Cardiac septum (tissue), 1 donor: ENCODE measurements around the gene EXD1. TPM values are rescaled to one million over a fixed set of nuclear protein-coding genes. Genes with fewer than 3 reads are reported as not detected.

ENCODE experiments used
- DNase-seq: peaks from one replicate; pipeline ENCODE4 v3.0.0-alpha.2; 2020; ENCODE audit warnings: low spot score
- intact Hi-C: fragments of 100-400 bp; cut with DNase I; formaldehyde crosslinking; loops from one replicate; pipeline ENCODE4 v1.14.0; 2022
- total RNA-seq: library from RNA; stranded (reverse); fragmentation: NEBNext Ultra II Directional; extraction: Animal tissue kit (Norgen Biotek cat#: 25700); gene quantifications from one replicate; pipeline ENCODE4 v1.2.1, GENCODE V29; 2021
- donor health status: DM: no; HTN: no; CAD: no.

EXD1 gene
- total RNA-seq, 1 donor from 2014 or later, result not detected

DNA sequence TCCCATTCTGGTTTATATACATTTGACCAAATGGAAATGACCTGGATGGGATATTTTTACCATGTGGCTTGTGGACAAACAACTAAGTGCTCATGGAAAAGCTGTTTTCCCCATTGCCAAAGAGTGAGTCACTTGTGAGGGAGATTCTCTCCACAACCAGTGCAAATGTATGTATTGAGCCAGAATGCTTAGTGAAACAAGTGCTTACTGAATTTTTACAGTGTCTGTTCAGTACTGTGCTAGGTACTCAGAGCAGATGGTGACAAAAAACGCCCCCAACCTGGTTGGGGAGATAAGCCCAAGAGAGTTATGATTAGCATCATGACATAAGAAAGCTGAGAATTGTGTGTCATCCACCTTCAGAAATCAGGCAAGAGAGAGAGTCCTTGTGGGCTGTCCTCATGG lies 2.8 kb upstream of the EXD1 start:
- no peak for DNase-seq
- intact Hi-C loops, result no loop called here

GRCh38 chr15:41231422-41232226 lies 1.1 kb upstream of the EXD1 start:
- intact Hi-C loops, result loop anchor here (1.0 to 2.0 kb wide), 2 partner anchors 52 to 115 kb away; partner anchors contain the start of gene INO80

GRCh38 chr15:41230345-41230649 lies 260 bp downstream of the EXD1 start:
- DNase-seq, result no peak
- intact Hi-C loops, result loop anchor here (2.0 kb wide), 1 partner anchor 113 kb away; the partner anchor contains the start of gene INO80

More at GRCh38 chr15:41231422-41232226, 1.1 kb upstream of the EXD1 start:
- no peak for DNase-seq

DNA sequence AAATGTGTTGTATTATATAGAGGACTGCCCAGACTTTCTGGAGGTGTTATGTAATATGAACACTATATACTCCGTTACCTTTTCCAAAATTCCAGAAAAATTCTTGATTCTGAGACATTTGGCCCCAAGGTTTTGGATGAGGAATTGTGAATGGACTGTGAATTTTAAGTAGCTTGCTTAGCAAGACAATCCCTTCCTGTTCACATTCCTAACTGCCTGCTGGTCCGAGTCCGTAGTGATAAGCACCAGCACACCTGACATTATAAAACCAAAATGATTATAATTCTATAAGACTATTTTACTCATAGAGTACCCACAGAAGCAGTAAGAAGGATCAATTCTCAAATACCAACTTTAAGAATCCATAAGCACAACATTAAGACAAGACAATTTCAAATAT lies 11.2 kb downstream of the EXD1 start:
- intact Hi-C loops, result no loop called here
- no peak for DNase-seq

- DNase-seq, result no peak
- intact Hi-C loops, result no loop called here
Measured at GRCh38 chr15:41218851-41219250, 11.7 kb downstream of the EXD1 start.

DNA sequence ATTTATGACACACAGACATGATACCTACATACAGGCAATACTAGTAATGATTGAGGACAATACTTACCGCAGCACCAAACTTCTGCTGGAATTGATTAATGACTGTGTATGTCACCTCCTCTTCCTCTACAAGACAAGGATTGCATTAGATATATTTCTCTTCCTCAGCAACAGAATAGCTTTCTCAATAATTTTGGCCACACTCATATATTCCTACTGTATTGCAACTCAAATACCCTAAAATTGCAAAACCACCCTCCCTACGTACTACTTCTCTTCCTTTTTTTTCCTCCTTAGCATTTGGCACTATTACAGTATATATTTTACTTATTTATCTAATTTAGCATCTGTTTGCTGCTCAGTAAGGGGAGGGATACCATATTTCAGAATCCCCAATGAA lies 14.8 kb downstream of the EXD1 start:
- DNase-seq, result no peak
- intact Hi-C loops, result no loop called here

DNA sequence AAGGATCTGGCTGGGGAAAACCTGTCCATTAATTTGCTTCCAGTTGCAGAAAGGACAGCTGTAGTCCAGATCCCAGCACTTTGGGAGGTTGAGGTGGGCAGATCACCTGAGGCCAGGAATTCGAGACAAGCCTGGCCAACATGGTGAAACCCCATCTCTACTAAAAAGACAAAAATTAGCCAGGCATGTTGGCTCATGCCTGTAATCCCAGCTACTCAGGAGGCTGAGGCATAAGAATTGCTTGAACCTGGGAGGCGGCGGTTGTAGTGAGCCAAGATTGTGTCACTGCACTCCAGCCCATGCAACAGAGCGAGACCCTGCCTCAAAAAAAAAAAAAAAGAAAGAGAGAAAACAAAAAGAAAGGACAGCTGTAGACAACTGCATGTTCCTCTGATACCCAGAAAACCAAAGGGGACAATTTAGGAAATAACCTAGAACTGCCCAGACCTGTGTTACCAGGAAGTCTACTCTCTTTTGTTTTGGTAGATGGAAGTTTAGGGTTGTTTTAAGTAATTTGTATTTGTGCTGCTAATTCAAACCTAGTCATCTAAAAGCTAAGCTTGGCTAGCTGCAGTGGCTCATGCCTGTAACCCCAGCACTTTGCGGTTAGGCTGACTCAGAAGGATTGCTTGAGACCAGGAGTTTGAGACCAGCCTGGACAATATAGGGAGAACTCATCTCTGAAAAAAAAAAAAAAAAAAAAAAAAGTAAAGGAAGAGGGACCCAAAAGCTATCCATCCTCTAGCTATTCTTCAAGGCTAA lies 22.7 kb downstream of the EXD1 start:
- DNase-seq, result no peak
- intact Hi-C loops, result no loop called here

DNA sequence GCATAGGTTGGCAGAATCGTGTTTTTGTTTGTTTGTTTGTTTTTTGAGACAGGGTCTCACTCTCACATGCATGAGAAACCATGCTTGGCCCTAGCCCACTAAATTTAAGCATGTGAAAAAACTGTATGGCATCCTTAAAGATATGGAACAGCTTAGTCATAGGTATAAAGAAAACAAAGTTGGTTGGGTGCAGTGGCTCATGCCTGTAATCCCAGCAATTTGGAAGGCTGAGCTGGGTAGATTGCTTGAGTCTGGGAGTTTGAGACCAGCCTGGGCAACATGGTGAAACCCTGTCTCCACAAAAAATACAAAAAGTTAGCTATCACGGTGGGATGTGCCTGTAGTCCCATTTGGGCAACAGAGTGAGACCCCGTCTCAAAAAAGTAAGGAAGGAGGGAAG lies 25.2 kb downstream of the EXD1 start:
- DNase-seq, result no peak

GRCh38 chr15:41203395-41203794 lies 27.2 kb downstream of the EXD1 start:
- intact Hi-C loops, result no loop called here
- DNase-seq, result no peak

More for the DNA sequence above, 25.2 kb downstream of the EXD1 start:
- intact Hi-C loops, result no loop called here

- no peak for DNase-seq
- intact Hi-C loops, result no loop called here
Measured at GRCh38 chr15:41199470-41199869, 31.1 kb downstream of the EXD1 start.

DNA sequence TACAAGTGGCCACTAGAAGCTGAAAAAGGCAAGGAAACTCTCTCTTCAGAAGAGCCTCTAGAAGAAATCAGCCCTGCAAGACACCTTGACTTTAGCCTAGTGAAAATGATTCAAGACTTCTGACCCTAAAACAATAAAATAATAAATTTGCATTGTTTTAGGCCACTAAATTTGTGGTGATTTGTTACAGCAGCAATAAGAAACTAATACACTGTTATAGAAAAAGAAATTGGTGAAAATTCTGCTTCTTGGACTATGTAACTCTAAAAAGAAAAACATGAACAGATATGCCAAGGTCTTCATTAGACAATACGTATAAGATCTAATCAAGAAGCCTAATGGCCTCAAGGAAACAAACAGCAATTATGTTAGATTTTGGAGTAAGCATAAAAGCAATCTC lies 36.1 kb downstream of the EXD1 start:
- DNase-seq, result no peak
- intact Hi-C loops, result no loop called here

DNA sequence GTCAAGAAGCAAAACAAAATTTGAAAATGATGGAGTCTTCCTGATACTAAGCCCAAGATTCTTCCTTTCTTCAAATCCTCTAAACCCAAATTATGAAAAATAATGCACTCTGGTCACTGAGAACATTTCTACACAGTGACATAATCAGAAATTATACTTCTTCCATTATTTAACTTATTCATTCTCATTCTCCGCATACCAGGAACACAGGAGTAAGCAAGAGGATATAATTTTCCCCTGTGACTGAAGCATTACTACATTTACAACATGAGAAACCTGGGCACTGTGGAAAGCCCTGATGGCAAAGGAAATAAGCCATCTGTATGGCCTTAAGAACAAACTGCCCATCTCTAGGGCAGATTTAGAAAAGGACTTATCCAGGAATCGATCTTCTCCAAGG lies 47.0 kb downstream of the EXD1 start:
- intact Hi-C loops, result loop anchor here (5.0 to 10.0 kb wide), 2 partner anchors 276 to 329 kb away; no protein-coding TSS in a partner anchor
- no peak for DNase-seq

DNA sequence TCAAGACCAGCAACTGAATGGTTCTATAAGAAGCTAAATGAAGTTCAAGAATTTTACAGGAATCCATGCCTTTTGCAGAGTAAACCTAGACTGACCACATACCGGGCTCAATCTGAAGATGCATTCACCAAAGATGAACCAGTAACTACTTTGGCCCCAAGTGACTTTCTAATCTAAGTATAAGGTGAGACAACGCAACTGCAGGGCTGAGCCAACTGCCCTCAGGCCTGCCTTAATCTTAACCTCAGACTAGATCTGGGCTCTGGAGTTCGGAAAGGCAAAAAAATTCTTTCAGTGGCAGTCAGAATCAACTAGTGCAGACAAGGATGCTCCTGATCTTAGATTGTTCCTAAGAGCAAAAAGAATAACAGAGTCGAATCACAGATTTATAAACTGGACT lies 48.3 kb downstream of the EXD1 start:
- no peak for DNase-seq
- intact Hi-C loops, result loop anchor here (5.0 to 10.0 kb wide), 2 partner anchors 275 to 327 kb away; no protein-coding TSS in a partner anchor

GRCh38 chr15:41180206-41180789 lies 50.3 kb downstream of the EXD1 start:
- no peak for DNase-seq
- intact Hi-C loops, result loop anchor here (5.0 to 10.0 kb wide), 2 partner anchors 273 to 325 kb away; no protein-coding TSS in a partner anchor

DNA sequence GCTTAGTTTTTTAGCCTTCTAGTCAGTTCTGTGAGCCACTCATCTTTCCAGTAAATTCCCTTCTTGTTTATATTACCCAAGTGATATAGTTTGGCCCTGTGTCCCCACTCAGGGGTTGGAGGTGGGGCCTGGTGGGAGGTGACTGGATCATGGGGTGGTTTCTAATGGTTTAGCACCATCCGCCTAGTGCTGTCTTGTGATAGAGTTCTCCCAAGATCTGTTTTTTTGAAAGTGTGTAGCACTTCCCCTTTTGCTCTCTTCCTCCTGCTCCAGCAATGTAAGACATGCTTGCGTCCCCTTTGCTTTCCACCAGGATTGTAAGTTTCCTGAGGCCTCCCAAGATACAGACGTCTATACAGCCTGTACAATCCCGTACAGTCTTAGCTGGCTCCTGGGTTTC lies 60.8 kb downstream of the EXD1 start:
- DNase-seq, result no peak
- intact Hi-C loops, result no loop called here

DNA sequence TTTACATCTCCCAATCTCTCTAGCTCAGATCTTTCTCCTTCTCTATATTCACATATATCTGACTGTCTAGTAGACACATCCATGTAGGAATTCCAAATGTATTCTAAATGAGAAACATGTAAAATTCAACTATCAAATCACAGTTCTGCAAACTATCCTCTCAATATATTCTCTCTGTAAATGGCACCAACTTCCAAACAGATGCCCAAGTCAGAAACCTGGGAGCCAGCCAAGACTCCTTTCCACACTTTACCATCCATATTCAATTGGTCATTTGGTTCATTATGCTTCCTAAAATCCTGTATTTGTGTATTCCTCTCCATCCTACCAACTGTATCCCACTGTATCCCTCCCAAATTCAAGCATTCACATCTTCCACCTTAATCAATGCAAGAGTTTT lies 61.5 kb downstream of the EXD1 start:
- no peak for DNase-seq
- intact Hi-C loops, result no loop called here

DNA sequence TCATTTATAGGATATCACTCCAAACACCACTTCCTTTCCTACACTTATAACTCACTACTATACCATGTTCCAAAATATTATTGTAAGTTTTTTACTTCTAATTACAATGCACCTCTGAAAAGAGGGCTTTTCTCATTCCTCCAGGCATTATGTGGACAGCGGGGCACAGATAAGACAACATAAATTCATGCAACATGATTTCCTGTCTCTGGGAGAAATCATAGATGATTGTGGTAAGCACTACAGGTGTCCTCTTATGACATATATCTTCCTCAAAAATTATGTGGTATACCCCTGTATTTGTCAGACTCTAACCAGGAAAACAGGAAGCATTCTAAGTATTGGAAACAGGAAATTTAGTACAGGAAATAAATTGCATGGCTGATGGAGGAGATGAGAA lies 68.8 kb downstream of the EXD1 start:
- DNase-seq, result no peak
- intact Hi-C loops, result no loop called here

GRCh38 chr15:41161336-41161735 lies 69.2 kb downstream of the EXD1 start:
- DNase-seq, result no peak
- intact Hi-C loops, result no loop called here

GRCh38 chr15:41160639-41161315 lies 69.8 kb downstream of the EXD1 start:
- DNase-seq, result no peak
- intact Hi-C loops, result no loop called here

- intact Hi-C loops, result no loop called here
Measured at GRCh38 chr15:41154412-41154811, 76.1 kb downstream of the EXD1 start.

More at GRCh38 chr15:41154412-41154811, 76.1 kb downstream of the EXD1 start:
- no peak for DNase-seq
